RWPE2 (cell line): ENCODE measurements around the gene ZNF521.

Experiments
- ATAC-seq: fragments of 200-7000 bp; cut with Tn5 transposase; 3 replicates; pipeline ENCODE4 v1.9.1; 2021; ENCODE audit warnings: low read depth
- DNase-seq: peaks from one replicate; pipeline ENCODE4 v3.0.0-alpha.2; 2020; ENCODE audit warnings: low spot score
- H3K27ac ChIP-seq: fragments of 450-650 bp; 2 replicates; pipeline ENCODE4 v1.5.1; 2017; ENCODE audit warnings: mild to moderate bottlenecking; ENCODE audit not compliant: poor library complexity, severe bottlenecking
- H3K27me3 ChIP-seq: fragments of 250-450 bp; sonication (Bioruptor Pico); 2 replicates; pipeline ENCODE4 v1.5.1; 2021; ENCODE audit warnings: mild to moderate bottlenecking, moderate library complexity; ENCODE audit not compliant: insufficient read depth, poor library complexity, severe bottlenecking
- H3K36me3 ChIP-seq: fragments of 250-450 bp; sonication (Bioruptor Pico); 2 replicates; pipeline ENCODE4 v1.5.1; 2020; ENCODE audit warnings: low read depth, mild to moderate bottlenecking, moderate library complexity
- H3K4me1 ChIP-seq: fragments of 250-450 bp; sonication (Bioruptor Pico); 2 replicates; pipeline ENCODE4 v1.5.1; 2021; ENCODE audit warnings: mild to moderate bottlenecking, moderate library complexity; ENCODE audit not compliant: insufficient read depth, poor library complexity, severe bottlenecking
- H3K4me3 ChIP-seq: fragments of 250-450 bp; sonication (Bioruptor Pico); 2 replicates; pipeline ENCODE4 v1.5.1; 2021; ENCODE audit warnings: mild to moderate bottlenecking, moderate library complexity; ENCODE audit not compliant: severe bottlenecking
- H3K9me3 ChIP-seq: fragments of 250-450 bp; sonication (Bioruptor Pico); 2 replicates; pipeline ENCODE4 v1.5.1; 2021; ENCODE audit warnings: mild to moderate bottlenecking, moderate library complexity; ENCODE audit not compliant: severe bottlenecking
- TF ChIP-seq, protein P1 (sequence below): fragments of 450-650 bp; IDR thresholded peaks from one replicate; pipeline ENCODE4 v1.5.1; 2017; ENCODE audit warnings: mild to moderate bottlenecking, moderate library complexity; ENCODE audit not compliant: poor library complexity, severe bottlenecking

Gene ZNF521

DNA sequence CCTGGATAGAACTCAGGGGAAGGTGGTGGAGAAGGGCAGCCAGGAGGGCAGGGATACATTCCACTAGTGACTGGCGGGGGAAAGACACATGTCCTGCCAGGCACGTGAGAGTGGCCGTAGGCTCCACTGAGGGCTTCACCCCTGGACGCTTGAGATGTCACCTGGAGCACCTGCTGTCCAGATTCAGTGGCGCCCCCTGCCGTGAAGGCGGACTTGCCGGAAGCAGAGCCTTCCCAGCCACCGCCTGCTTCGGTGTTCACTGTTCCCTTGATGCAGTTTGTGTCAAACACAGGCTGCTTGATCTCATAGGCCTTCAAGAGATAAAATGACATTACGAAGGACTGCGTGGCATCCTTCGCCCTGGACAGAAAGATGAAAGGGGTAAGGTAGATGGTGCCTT lies 335.3 kb downstream of the ZNF521 start:
- Histone ChIP-seq H3K4me1 (no peaks in the 10 kb centered on the region), H3K27me3 (no peaks in the 10 kb centered on the region), H3K27ac (no peak overlapping the region), H3K36me3 (no peaks in the 10 kb centered on the region), H3K4me3 (no peak overlapping the region), H3K9me3 (no peaks in the 10 kb centered on the region)
- TF ChIP-seq, protein P1, sequence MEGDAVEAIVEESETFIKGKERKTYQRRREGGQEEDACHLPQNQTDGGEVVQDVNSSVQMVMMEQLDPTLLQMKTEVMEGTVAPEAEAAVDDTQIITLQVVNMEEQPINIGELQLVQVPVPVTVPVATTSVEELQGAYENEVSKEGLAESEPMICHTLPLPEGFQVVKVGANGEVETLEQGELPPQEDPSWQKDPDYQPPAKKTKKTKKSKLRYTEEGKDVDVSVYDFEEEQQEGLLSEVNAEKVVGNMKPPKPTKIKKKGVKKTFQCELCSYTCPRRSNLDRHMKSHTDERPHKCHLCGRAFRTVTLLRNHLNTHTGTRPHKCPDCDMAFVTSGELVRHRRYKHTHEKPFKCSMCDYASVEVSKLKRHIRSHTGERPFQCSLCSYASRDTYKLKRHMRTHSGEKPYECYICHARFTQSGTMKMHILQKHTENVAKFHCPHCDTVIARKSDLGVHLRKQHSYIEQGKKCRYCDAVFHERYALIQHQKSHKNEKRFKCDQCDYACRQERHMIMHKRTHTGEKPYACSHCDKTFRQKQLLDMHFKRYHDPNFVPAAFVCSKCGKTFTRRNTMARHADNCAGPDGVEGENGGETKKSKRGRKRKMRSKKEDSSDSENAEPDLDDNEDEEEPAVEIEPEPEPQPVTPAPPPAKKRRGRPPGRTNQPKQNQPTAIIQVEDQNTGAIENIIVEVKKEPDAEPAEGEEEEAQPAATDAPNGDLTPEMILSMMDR: no peak
- ATAC-seq (no peak), DNase-seq (no peak)

DNA sequence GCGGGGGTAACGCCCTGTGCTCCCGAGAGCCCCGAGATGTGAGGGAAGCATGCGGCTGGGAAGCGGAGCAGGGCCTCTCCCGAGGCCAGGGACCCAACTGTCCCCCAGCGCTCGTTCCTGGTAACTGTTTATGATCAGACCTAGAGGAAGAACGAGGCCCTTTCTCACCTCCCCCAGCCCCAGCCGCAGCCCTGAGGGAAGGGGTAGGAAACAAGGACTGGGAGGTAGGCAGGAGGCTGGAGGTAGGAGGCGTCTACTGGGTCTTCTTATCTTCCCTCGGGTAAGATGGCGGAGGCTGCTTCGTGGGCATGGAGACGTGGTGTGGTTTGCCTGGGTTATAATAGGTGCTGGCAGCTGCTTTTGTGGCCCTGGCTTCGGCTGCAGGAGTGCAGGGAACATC lies 335.8 kb downstream of the ZNF521 start:
- no peak overlapping the region for H3K27ac ChIP-seq

More for the DNA sequence above, 335.8 kb downstream of the ZNF521 start:
- no peaks in the 10 kb centered on the region for H3K27me3 ChIP-seq
- H3K4me1 ChIP-seq: no peaks in the 10 kb centered on the region
- TF ChIP-seq, protein P1: no peak
- H3K36me3 ChIP-seq: no peaks in the 10 kb centered on the region
- no peak overlapping the region for H3K4me3 ChIP-seq
- no peak for ATAC-seq
- H3K9me3 ChIP-seq: no peaks in the 10 kb centered on the region
- no peak for DNase-seq
